Nucleus accumbens (tissue), 56 donors: Measurements from ENCODE around the gene MOBP.

ENCODE experiments used
- DNase-seq, 56 donors: peaks; one replicate each; lab custom pipeline; 2025; lab: John Stamatoyannopoulos, UW

The MOBP gene

DNA sequence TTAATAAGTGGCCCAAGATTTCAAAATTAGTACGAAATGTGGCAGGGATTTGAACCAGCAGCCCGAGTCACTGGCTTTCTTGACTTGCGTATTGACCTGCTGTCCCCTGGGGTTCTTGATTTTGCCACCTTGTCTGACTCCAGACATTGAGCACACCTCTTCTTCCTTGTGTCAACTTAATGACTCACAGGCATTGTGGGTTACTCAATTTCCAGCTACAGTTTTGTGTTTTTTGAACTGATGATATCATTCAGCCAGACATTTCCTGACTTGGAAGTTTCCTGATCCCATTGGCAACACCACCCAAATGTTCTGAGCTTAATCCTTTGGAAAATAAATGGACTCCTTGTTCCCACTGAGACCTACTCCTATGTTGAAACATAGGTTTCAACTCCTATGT is 64.2 kb downstream of the MOBP start:
- no peak for DNase-seq

GRCh38 chr3:39532777-39533176 is 65.3 kb downstream of the MOBP start:
- no peak for DNase-seq

DNA sequence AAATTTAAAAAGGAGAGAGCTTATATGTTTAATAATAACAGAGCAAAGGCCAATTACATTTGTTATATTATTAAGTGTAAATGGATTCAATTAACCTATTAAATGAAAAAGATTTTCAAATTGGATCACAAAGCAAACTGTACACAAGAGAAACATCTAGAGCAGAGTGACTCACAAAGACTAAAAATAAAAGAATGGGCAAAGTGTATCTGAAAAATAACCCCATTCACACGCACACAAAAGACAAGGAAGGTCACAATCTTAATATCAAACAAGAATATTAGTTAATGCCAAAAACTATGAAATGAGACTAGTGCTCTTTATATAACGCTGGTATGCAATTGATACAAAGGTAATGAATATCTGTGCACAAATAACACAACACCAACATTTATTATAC is 65.7 kb downstream of the MOBP start:
- DNase-seq, result no peak

- no peak for DNase-seq
Observed at GRCh38 chr3:39540162-39540921, 72.9 kb downstream of the MOBP start.

DNA sequence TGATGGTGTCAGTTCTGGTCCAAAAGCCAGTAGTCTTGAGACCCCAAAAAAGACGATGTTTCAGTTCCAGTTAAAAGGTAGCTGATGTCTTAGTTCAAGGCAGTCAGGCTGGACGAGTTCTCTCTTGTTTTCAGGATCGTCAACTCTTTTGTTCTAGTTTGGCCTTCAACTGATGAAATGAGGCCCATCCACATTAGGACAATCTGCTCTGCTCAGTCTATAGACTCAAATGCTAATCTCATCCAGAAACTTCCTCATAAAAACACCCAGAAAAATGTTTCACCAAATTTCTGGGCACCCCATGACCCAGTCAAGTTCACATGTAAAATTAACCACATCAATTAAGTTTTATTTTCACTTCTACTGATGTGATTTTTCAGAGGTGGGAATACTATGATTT is 74.0 kb downstream of the MOBP start:
- no peak for DNase-seq

GRCh38 chr3:39541917-39542329 is 74.4 kb downstream of the MOBP start:
- DNase-seq, result no peak

DNA sequence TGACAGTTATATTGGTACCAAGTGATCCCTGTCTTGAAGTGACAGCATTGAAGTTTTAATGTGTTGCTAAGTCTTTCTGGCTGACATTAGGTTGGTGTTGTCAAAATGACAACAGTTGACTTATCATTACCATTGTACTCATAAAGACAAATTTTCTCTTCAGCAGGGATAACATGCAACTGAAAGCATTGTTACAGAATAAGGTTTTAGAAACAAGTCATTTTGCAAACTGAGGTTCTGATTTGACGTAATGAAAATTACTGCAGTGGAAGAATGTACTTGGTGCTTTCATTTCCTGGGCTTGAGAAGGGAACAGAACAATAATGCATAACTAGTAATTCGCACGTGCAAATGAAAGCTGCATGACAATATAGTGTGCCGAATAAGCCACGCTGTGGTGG is 75.1 kb downstream of the MOBP start:
- no peak for DNase-seq

DNA sequence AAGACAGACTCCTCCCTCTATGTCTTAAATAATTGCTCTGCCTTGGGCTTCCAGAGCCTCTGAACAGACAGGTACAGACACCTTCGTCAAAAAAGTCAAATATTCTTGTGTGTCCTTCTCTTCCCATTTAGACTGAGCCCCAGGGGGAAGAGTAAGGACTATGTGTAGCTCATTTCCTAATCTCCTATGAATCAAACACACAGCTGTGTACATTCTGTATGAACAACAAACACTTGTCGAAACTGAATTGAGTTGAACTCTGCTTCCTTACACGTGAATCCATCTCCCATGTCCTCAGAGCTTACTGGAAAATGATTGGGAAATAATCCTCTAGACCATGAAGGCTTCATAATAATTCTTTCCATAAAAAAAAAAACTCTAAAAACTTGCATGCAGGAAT is 80.8 kb downstream of the MOBP start:
- DNase-seq, result no peak

DNA sequence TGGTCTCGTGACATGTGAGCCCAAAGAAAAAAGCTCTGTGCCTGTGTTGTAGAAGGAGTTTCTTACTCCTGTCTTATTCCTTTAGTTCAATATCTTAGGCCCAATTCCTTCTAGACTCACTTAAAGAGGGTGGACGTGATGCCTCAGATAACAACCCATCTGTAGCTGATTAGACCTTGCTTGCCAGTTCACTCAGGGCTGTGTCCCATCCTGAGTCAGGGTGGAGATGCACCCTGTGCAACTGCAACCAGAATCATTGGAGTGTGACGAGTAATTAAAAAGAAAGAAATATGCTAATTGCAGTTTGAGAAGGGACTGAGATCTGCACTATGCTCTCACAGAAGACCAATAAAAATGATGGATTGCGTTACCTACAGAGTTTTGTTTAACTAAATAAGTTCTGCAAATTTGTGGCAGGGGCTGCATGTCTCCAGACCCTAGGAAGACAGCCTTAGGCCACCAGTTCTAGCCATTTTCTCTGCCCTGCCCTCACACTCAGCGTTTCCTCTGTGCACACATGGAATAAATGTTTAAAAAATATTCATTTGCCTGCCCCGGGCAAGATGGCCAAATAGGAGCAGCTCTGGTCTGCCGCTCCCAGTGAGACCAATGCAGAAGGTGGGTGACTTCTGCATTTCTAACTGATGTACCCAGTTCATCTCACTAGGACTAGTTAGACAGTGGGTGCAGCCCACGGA is 83.0 kb downstream of the MOBP start:
- DNase-seq, result no peak
